Mesenchymal stem cell (in vitro differentiated cells and primary cell): ENCODE data around the gene BABAM2.
A peak's percentile ranks its signal among the peaks of the same experiment; 100 is the strongest.

ENCODE experiments used
- DNase-seq: peaks from one replicate; pipeline ENCODE4 v3.0.0-alpha.2; 2013
- H2AFZ ChIP-seq: one replicate; pipeline ENCODE4 v1.6.1; 2013; ENCODE audit warnings: low read depth, mild to moderate bottlenecking, control low read depth, inconsistent platforms, low read length, moderate library complexity
- H2AK5ac ChIP-seq: 2 replicates; pipeline ENCODE4 v1.6.1; 2013; ENCODE audit warnings: low read length, moderate library complexity, mild to moderate bottlenecking, inconsistent platforms; ENCODE audit not compliant: severe bottlenecking
- H2BK120ac ChIP-seq: one replicate; pipeline ENCODE4 v1.6.1; 2013; ENCODE audit warnings: low read depth, mild to moderate bottlenecking, inconsistent platforms, low read length, moderate library complexity
- H2BK12ac ChIP-seq, 2 experiments: one replicate each; pipeline ENCODE4 v1.6.1; 2013; ENCODE audit warnings: inconsistent platforms in 2 of 2, low read length in 2 of 2, mild to moderate bottlenecking in 2 of 2, moderate library complexity in 2 of 2, control low read depth in 1 of 2
- H2BK15ac ChIP-seq: one replicate; pipeline ENCODE4 v1.6.1; 2013; ENCODE audit warnings: mild to moderate bottlenecking, low read depth, inconsistent platforms; ENCODE audit not compliant: poor library complexity, severe bottlenecking
- H2BK5ac ChIP-seq: 2 replicates; pipeline ENCODE4 v1.6.1; 2013; ENCODE audit warnings: low read depth, mild to moderate bottlenecking, low read length, control low read depth, inconsistent platforms; ENCODE audit not compliant: poor library complexity, severe bottlenecking
- H3K14ac ChIP-seq, 2 experiments: one replicate each; pipeline ENCODE4 v1.6.1; 2013; ENCODE audit warnings: inconsistent platforms in 2 of 2, low read length in 2 of 2, control low read depth in 1 of 2, mild to moderate bottlenecking in 1 of 2, moderate library complexity in 1 of 2
- H3K18ac ChIP-seq, 2 experiments: one replicate each; pipeline ENCODE4 v1.6.1; 2013; ENCODE audit warnings: inconsistent platforms in 2 of 2, low read length in 2 of 2, control low read depth in 1 of 2, low read depth in 1 of 2, mild to moderate bottlenecking in 1 of 2
- H3K23ac ChIP-seq, 2 experiments: one replicate each; pipeline ENCODE4 v1.6.1; 2013; ENCODE audit warnings: inconsistent platforms in 2 of 2, low read length in 2 of 2, mild to moderate bottlenecking in 2 of 2, moderate library complexity in 2 of 2, control low read depth in 1 of 2
- H3K27ac ChIP-seq: 2 replicates; pipeline ENCODE4 v1.5.1; 2013; ENCODE audit warnings: mild to moderate bottlenecking, moderate library complexity, low read length, control low read depth, inconsistent platforms; ENCODE audit not compliant: poor library complexity, severe bottlenecking
- H3K27me3 ChIP-seq, 2 experiments: 2 replicates each; pipeline versions ENCODE4 v1.6.1 to v1.7.0; 2013; ENCODE audit warnings: low read length in 2 of 2, mild to moderate bottlenecking in 2 of 2, moderate library complexity in 2 of 2, control low read depth in 1 of 2, inconsistent platforms in 1 of 2; ENCODE audit not compliant: control insufficient read depth in 1 of 2, insufficient read depth in 1 of 2
- H3K36me3 ChIP-seq, 2 experiments: 2 replicates each; pipeline versions ENCODE4 v1.6.1 to v1.7.0; 2013; ENCODE audit warnings: low read length in 2 of 2, control low read depth in 1 of 2, inconsistent platforms in 1 of 2, low read depth in 1 of 2, mild to moderate bottlenecking in 1 of 2; ENCODE audit not compliant: insufficient read depth in 2 of 2, control insufficient read depth in 1 of 2
- H3K4ac ChIP-seq, 2 experiments: one replicate each; pipeline ENCODE4 v1.6.1; 2013; ENCODE audit warnings: inconsistent platforms in 2 of 2, low read length in 2 of 2, mild to moderate bottlenecking in 2 of 2, moderate library complexity in 2 of 2, control low read depth in 1 of 2, low read depth in 1 of 2
- H3K4me1 ChIP-seq: 2 replicates; pipeline ENCODE4 v1.6.1; 2013; ENCODE audit warnings: low read depth, low read length, control low read depth; ENCODE audit not compliant: control insufficient read depth, insufficient read depth
- H3K4me2 ChIP-seq: 2 replicates; pipeline ENCODE4 v1.6.1; 2013; ENCODE audit warnings: low read length, mild to moderate bottlenecking, inconsistent platforms; ENCODE audit not compliant: poor library complexity, severe bottlenecking
- H3K4me3 ChIP-seq, 2 experiments: 2 replicates each; pipeline versions ENCODE4 v1.5.1 to v1.7.0; 2013; ENCODE audit warnings: low read length in 2 of 2, mild to moderate bottlenecking in 2 of 2, control low read depth in 1 of 2, low read depth in 1 of 2; ENCODE audit not compliant: insufficient read depth in 1 of 2
- H3K79me1 ChIP-seq: replicated peaks from 2 replicates; pipeline ENCODE4 v1.6.1; 2013; ENCODE audit warnings: mild to moderate bottlenecking, control low read depth, low read length, inconsistent platforms; ENCODE audit not compliant: poor library complexity, severe bottlenecking
- H3K9ac ChIP-seq: 2 replicates; pipeline ENCODE4 v1.7.0; 2013; ENCODE audit warnings: mild to moderate bottlenecking, low read length, moderate library complexity
- H3K9me3 ChIP-seq: 2 replicates; pipeline ENCODE4 v1.7.0; 2013; ENCODE audit warnings: mild to moderate bottlenecking, low read length; ENCODE audit not compliant: control insufficient read depth
- H4K8ac ChIP-seq: one replicate; pipeline ENCODE4 v1.6.1; 2013; ENCODE audit warnings: inconsistent platforms, mild to moderate bottlenecking, low read length, moderate library complexity
- H4K91ac ChIP-seq: one replicate; pipeline ENCODE4 v1.6.1; 2013; ENCODE audit warnings: mild to moderate bottlenecking, low read length, inconsistent platforms
- WGBS: methylation state at CpG from one replicate; pipeline ENCODE4 v1.1.7; 2013; ENCODE audit warnings: mixed read lengths; 5-methylcytosine and 5-hydroxymethylcytosine counted together

The BABAM2 gene

GRCh38 chr2:28185891-28186290 lies 295.4 kb downstream of the BABAM2 start:
- Histone ChIP-seq H3K79me1 (peaks cover 1% of the 10 kb centered on the region), H2AK5ac (no peak overlapping the region), H2BK5ac (no peak overlapping the region), H3K4me3 (no peak overlapping the region), H3K27me3 (no peaks in the 10 kb centered on the region), H2BK120ac (no peak overlapping the region), H3K4ac (no peak overlapping the region), H4K8ac (no peak overlapping the region), H3K4me1 (peaks cover 2% of the 10 kb centered on the region), H4K91ac (no peak overlapping the region), H3K36me3 (peaks cover 0 to 3% of the 10 kb centered on the region in 2 experiments), H3K4me2 (no peak overlapping the region), H3K18ac (no peak overlapping the region), H3K27ac (peak overlapping the region; percentile 25), H3K9me3 (peaks cover 5% of the 10 kb centered on the region), H2BK15ac (no peak overlapping the region), H2BK12ac (no peak overlapping the region), H2AFZ (no peak overlapping the region), H3K23ac (no peak overlapping the region), H3K14ac (no peak overlapping the region), H3K9ac (no peak overlapping the region)
- no CpG with 5 or more reads among the region's 2 CpGs for WGBS
- DNase-seq = peak; percentile 69

DNA sequence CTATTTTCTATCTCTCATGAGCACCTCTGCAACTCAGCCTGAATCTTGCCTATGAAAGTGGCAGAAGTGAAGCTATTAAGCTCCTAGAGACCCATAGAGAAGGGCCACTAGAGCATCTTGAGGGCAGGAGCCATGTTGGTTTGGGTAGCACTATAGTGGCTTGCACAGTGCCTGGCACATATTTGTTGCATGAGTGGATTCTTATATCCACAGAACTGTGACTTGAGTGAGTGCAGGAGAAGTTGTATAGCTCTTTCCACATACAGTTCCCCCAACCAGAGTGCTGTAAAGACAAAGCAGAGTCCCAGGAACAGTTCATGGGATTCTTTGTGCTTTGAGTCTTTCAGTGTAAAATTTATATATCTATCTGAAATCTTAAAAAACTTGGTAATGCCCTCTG lies 296.7 kb downstream of the BABAM2 start:
- Histone ChIP-seq H2BK12ac (no peak overlapping the region), H3K36me3 (peaks cover 0 to 3% of the 10 kb centered on the region in 2 experiments), H4K91ac (no peak overlapping the region), H3K4me2 (no peak overlapping the region), H3K23ac (no peak overlapping the region), H3K27ac (no peak overlapping the region), H3K18ac (no peak overlapping the region), H3K9me3 (no peaks in the 10 kb centered on the region), H2BK15ac (no peak overlapping the region), H2BK120ac (no peak overlapping the region), H3K4me1 (peaks cover 2% of the 10 kb centered on the region), H3K9ac (no peak overlapping the region), H3K79me1 (peaks cover 1% of the 10 kb centered on the region), H2AK5ac (no peak overlapping the region), H3K4ac (no peak overlapping the region), H4K8ac (no peak overlapping the region), H2BK5ac (no peak overlapping the region), H3K14ac (no peak overlapping the region), H3K4me3 (no peak overlapping the region), H3K27me3 (no peaks in the 10 kb centered on the region), H2AFZ (no peak overlapping the region)
- no peak for DNase-seq

DNA sequence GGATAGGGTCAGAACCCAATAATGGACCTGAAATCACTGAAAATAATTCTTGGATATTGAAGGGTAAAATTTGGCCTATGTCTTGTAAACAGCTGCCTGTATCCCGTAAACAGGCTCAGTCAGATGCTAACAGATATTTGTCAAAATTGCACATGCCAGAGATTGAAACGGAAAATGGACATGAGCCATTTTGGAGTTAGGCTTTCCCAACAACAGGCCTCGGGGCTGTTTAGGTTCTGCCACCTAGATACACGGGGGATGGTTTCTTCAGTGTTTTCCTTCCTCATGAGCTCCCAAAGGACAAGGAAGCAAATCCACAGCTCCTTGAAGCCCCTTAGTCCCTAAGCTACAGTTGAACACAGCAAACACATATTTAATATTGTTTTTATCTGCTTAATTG lies 297.9 kb downstream of the BABAM2 start:
- H3K4me3 ChIP-seq = no peak overlapping the region
- no peak overlapping the region for H3K9ac ChIP-seq
- H2BK12ac ChIP-seq = no peak overlapping the region
- H4K91ac ChIP-seq = no peak overlapping the region
- no peak overlapping the region for H3K4ac ChIP-seq
- peak overlapping the region in 1 of 2 experiments; percentile 21 for H3K18ac ChIP-seq
- H3K36me3 ChIP-seq = peaks cover 0 to 3% of the 10 kb centered on the region in 2 experiments
- no peaks in the 10 kb centered on the region for H3K9me3 ChIP-seq
- no peak overlapping the region for H2BK120ac ChIP-seq
- no peak for DNase-seq
- H3K4me2 ChIP-seq = no peak overlapping the region
- no peak overlapping the region for H2BK5ac ChIP-seq
- no peak overlapping the region for H2AFZ ChIP-seq
- peaks cover 3% of the 10 kb centered on the region for H3K79me1 ChIP-seq
- no peaks in the 10 kb centered on the region for H3K27me3 ChIP-seq
- H4K8ac ChIP-seq = no peak overlapping the region
- no peak overlapping the region for H3K23ac ChIP-seq
- no peak overlapping the region for H3K27ac ChIP-seq
- H2BK15ac ChIP-seq = no peak overlapping the region
- H2AK5ac ChIP-seq = no peak overlapping the region
- no peak overlapping the region for H3K14ac ChIP-seq
- H3K4me1 ChIP-seq = peaks cover 2% of the 10 kb centered on the region
- WGBS = 91% methylated on average over 4 of the region's 4 CpGs

DNA sequence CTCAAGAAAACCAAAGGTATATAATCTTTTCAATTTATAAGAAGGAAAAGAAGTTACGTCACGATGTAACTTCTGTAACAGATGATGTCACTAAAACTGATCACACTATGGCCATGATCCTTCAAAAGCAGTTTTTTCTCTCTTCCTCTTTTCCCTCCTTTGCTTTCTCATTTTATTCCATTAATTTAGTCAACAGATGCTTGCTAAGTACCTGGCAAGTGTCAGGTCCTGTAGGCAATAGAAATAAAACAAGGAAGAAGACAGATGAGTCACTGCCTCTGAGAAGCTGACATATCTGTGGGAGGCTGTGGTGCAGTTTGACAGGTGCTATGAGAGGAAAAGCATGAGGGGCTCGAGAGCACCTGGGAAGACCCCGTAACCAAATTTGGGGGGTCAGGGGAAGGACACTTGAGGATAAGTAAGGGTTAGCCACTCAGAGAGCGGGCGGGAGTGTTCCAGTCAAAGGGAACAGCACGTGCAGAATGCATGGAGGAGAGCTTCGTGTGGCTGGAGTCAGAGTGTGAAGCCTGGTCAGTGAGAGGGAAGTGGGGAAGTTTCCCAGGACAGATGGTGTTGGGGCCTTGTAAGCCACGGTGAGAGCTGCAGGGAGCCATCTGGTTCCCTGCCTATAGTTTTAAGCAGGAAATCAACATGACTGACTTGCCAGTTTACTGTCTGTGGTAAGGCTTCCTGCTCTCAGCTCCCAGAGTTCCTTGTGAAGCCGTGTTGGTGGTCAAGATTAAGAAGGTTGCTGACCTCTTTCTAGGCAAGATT lies 303.3 kb downstream of the BABAM2 start:
- 78% methylated on average over 9 of the region's 10 CpGs for WGBS
- no peak overlapping the region for H3K4ac ChIP-seq
- no peaks in the 10 kb centered on the region for H3K27me3 ChIP-seq
- no peak overlapping the region for H2BK120ac ChIP-seq
- DNase-seq = peak; percentile 62
- H3K4me3 ChIP-seq = no peak overlapping the region
- H3K27ac ChIP-seq = no peak overlapping the region
- no peaks in the 10 kb centered on the region for H3K9me3 ChIP-seq
- peaks cover 3 to 9% of the 10 kb centered on the region in 2 experiments for H3K36me3 ChIP-seq
- H3K18ac ChIP-seq = peak overlapping the region in 1 of 2 experiments; percentile 57
- no peak overlapping the region for H2AFZ ChIP-seq
- no peak overlapping the region for H2BK15ac ChIP-seq
- H3K23ac ChIP-seq = peak overlapping the region in 1 of 2 experiments; percentile 75
- H2BK5ac ChIP-seq = no peak overlapping the region
- H4K91ac ChIP-seq = no peak overlapping the region
- H3K79me1 ChIP-seq = peaks cover 4% of the 10 kb centered on the region
- peak overlapping the region in 1 of 2 experiments; percentile 49 for H2BK12ac ChIP-seq
- no peak overlapping the region for H3K9ac ChIP-seq
- H3K14ac ChIP-seq = no peak overlapping the region
- peaks cover 3% of the 10 kb centered on the region for H3K4me1 ChIP-seq
- H2AK5ac ChIP-seq = no peak overlapping the region
- no peak overlapping the region for H3K4me2 ChIP-seq
- H4K8ac ChIP-seq = no peak overlapping the region
